ENCODE results near the gene FGD3.
"Not testable (repeated sequence)": the region's sequence is repeated elsewhere in the genome, so short reads cannot be mapped to it uniquely, and the experiment has no call there.

Gene FGD3, protein sequence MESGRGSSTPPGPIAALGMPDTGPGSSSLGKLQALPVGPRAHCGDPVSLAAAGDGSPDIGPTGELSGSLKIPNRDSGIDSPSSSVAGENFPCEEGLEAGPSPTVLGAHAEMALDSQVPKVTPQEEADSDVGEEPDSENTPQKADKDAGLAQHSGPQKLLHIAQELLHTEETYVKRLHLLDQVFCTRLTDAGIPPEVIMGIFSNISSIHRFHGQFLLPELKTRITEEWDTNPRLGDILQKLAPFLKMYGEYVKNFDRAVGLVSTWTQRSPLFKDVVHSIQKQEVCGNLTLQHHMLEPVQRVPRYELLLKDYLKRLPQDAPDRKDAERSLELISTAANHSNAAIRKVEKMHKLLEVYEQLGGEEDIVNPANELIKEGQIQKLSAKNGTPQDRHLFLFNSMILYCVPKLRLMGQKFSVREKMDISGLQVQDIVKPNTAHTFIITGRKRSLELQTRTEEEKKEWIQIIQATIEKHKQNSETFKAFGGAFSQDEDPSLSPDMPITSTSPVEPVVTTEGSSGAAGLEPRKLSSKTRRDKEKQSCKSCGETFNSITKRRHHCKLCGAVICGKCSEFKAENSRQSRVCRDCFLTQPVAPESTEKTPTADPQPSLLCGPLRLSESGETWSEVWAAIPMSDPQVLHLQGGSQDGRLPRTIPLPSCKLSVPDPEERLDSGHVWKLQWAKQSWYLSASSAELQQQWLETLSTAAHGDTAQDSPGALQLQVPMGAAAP

DNA sequence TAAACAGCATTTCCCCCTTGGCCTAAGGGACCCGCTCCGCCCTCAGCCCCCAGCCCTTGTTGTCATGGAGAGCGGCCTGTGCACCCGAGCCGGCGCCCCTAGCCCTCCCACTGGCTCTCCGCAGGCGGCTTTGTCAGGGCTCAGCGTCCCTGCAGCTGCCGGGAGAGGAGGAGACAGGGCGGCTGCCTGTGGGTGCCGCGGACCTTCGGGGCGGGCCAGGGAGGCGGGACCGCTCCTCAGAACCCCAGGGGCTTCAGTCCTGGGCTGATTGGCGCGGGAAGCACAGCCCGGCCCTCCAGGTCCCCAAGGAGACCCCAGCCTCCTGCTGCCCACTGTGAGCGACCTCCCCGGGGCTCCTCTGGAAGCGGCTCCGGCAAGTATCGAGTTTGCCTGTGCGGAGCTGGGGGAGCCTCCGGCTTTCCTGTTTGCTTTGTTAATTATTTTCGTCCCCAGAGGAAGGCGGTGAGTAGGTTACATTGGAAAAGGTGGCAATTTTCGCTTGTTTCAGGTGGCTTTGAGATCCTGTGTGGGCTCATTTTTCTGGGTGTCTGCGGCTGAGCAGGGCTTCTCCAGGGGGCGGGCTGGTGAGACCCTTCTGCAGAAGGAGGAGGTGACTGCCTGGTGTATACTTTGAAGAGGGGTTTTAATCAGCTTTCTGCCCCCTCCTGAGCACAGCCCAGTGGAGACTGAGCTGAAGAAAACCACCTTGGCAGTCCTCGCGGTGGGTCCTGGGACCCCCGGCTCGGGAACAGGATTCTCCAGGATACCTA is at the start of gene FGD3:
Gene FGD3, plus strand, starts transcription at position 256 of the 770 bp plus-strand sequence. CDS start 28,734 bp downstream, outside the sequence.
- DNase-seq (ENCODE audit: low read depth) = no peak

DNA sequence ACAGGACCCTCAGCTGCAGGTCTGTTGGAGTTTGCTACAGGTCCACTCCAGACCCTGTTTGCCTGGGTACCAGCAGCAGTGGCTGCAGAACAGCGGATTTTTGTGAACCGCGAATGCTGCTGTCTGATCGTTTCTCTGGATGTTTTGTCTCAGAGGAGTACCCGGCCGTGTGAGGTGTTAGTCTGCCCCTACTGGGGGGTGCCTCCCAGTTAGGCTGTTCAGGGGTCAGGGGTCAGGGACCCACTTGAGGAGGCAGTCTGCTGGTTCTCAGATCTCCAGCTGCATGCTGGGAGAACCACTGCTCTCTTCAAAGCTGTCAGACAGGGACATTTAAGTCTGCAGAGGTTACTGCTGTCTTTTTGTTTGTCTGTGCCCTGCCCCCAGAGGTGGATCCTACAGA is 42.2 kb upstream of the FGD3 start:
- not testable (repeated sequence) for DNase-seq (ENCODE audit: low read depth)

DNA sequence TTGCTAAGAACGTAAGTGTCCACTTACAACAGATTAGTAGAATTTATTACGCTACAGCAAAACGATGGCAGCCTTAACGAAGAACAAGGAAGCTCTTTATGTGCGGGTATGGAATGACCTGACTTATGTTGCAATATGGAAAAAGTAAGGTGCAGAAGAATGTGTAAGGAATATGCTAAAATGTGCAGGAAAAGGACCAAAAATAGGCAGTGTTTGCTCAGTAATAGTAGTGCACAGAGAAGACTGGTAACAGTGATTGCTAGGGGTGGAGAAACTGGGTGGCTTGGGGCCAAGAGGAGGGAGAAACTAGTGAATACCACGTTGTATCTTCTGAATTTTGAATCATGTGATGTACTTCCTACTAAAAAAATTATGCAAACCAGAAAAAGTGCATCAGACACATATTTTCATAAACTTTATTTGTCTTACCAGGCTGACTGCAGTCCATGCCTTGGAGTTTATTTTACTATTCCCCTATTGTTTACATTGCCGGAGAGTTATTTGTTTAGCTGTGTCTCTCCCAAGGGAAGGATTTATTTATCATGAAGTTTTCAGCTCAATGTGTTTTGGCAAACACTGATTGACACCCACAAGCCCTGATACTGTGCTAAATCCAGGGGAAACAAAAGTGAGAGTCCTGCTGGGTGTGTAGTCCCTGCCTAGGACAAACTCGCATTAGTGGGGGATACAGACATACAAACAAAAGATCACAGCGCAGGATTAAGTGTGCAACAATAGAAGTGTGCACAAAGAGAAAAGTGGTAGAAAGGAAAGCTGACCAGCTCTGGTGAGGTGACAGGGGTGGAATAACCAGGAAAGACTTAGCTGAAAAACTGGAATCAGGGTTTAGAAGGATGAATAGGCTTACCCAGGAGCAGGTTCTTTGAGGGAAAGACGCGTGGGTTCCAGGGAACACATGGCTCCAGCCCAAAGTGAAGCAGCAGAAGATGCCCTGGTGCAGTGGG is 35.5 kb upstream of the FGD3 start:
- DNase-seq (ENCODE audit: low read depth) = no peak

DNA sequence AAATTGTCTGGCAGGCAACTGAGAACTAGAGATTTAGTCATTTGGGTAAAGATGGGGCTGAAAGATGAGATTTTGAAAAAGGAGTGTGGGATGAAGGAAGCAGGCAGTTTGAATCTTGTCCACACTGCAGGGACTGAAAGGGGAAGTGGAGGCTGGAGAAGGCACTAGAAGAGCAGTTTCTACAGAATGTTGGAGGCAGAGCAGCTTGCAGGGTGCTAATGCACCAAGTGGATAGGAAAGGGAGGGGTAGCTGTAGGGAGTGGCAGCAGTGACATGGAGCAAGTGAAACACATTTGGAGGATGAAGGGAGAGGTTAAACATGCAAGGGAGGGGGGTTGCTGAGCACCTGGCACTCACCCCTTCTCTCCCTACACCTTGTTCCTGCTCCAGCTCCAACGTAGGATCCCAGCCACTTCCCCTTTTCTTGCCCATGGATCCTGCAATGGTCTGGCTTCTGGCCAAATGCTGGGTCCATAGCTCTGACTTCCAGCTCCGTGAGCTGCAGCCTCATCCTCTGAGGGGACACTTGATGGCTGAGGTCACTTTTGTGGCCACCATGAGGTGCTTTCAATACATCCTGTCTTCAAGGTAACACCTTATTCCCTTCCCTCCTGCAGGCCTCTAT is 30.0 kb upstream of the FGD3 start:
- DNase-seq (ENCODE audit: low read depth) = no peak

DNA sequence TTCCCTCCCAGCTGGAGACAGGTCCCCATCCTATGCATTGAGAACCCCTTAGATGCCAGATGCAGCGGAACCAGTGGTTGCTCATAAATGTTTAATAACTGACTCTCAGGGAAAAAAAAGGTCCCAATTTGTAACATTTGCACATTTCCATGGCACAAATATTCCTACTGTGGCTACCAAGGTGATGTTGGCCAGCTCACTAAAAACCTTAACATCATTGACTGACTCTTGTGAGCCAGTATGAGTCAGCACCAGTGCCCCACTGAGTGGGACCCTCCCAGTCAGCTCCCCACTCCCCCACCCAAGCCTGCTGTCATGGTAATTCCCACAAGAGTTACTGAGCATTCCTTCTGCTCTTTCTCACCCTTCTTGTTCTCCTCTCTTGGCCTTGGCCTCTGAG is 26.9 kb upstream of the FGD3 start:
- no peak for DNase-seq (ENCODE audit: low read depth)

DNA sequence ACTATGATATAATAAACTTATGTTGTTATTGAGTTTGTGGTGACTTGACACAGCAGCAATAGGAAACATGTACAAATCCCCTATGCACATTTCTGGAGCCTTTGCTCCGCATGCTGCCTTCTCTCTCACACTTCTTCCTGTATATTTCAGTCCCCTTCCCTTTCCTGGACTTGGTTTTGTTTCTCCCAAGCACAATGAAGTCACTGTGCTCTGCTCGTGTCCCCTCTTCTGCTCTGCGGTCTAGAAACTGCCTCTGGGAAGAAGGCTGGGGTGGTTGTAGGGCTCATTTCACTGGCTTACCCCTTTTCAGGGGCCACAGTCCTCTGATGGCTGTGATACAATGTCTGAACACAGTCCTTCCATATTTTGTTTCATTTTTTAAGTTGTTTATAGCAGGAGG is 15.7 kb upstream of the FGD3 start:
- no peak for DNase-seq (ENCODE audit: low read depth)

DNA sequence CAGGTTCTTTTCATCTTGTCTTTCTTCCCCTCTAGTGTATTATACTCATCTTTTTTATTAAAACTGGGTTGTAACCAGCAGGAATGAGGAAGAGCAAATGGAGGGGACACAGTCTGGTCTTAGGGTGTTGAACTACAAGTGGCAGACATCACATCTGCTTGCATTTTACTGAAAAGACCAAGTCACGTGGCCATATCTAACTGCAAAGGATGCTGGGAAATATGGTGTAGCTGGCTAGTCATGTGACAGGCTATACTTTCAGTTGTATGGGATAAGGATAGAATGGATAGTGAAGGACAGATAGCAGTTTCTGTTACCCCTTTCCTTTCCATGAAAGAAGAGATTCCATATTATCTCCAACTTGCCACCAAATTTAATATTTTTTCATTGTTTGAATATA is 13.0 kb upstream of the FGD3 start:
- DNase-seq (ENCODE audit: low read depth) = no peak

DNA sequence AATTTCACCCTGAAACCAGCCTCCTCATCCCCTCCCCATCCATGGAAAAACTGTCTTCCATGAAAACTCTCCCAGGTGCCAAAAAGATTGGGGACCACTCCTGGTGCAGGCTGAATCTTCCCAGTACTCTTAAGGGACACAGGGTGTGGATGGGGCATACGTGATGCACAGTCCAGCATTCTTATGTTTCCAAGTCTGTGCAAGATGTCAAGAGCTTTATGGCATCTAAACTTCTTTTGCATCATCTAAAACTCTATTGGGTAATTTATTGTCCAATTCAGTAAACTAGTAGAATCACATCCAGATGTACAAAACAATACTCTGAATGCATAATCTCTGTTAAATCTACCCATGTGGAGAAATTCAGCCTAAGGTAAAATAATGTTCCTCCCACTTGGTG is 9.3 kb upstream of the FGD3 start:
- DNase-seq (ENCODE audit: low read depth) = no peak

DNA sequence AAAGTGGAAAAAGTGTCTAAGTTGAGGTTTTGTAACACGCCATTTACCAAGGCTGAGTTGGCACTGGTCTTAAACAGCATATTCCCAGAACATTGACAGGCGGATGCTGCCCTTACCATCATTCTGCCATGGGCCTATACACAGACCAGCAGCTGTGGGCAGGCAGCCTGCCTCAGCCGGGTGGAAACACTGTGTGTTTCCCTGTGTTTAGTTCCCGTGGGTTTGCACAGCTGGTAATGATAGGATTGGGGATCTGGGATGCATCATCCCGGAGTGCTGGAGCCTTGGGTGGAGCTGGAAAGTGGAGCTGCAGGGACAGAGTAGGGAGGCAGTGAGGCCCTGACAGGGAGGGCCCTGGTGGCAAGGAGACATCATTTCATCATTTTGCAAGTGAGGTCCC is 5.5 kb upstream of the FGD3 start:
- DNase-seq (ENCODE audit: low read depth) = no peak

DNA sequence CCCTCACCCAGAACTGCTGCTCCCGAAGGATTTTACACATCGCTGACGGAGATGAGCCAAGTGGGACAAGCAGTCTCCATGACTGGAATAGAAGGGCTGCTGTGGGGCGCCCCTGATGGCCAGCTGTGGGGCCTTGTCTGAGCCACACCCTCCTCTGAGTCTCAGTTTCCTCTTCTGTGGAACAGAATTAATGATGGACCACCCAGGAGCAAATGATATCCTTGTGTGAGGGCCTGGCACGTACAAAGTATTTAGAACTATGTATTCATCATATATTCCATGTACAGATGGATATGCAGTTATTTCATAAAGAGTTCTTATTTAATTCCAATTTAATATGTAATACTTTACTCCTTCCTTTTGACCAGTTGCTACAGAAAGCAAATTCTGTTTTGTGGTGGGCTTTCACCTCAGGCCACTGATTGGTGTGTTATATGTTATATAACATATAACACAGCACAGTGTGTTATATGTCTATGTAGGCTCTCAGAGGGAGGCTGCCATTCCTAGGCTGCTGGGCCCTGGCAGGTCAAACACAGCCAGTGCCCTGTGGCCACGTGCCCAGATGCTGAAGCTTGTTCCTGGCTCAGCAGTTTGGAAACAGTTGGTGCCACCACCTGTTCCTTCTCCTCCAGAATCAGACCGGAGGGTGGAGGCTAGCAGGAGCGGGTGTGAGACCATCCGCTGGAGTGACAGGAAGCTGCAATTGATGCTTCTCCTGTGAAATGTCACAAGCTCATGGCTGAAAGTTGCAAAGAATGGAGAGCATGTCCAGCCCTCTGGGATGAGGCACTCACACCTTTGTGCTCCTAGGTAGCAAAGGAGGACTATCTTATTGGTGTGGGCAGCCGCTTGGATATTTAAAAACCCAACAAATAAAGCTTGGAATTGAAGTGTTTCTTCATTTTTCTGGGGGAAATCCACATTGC is 4.4 kb upstream of the FGD3 start:
- no peak for DNase-seq (ENCODE audit: low read depth)

DNA sequence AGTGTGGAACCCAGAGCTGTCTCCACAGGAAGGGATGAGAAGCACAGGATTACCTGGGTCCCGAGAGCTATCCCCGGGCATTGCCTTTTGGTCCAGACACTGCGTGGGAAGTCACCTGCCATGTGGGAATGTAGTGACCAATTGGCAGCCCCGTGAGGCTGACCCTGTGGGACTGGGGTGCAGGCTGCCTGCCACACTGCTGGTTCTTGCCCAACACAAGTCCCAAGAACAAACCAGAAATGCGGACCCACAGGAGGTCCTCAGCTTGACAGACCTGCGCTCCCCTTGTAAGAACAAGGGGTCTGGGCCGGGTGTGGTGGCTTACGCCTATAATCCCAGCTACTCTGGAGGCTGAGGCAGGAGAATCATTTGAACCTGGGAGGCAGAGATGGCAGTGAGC is 2.4 kb upstream of the FGD3 start:
- no peak for DNase-seq (ENCODE audit: low read depth)

DNA sequence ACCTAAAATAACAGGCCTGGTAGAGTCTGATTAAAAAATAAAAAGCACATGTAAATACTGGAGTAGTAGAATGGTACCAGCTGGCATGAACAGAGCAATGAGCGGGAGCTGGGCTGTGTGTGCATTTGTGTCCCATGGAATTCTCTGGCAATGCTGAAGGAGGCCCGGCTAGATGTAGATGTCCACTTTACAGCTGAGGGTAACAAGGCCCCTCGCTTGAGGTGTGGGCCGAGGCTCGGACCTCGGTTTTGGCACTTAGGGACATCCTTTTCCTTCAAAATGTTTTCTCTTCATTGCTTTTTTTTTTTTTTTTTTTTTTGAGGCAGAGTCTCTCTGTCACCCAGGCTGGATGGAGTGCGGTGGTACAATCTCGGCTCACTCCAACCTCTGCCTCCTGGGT is 1.5 kb upstream of the FGD3 start:
- DNase-seq (ENCODE audit: low read depth) = no peak

DNA sequence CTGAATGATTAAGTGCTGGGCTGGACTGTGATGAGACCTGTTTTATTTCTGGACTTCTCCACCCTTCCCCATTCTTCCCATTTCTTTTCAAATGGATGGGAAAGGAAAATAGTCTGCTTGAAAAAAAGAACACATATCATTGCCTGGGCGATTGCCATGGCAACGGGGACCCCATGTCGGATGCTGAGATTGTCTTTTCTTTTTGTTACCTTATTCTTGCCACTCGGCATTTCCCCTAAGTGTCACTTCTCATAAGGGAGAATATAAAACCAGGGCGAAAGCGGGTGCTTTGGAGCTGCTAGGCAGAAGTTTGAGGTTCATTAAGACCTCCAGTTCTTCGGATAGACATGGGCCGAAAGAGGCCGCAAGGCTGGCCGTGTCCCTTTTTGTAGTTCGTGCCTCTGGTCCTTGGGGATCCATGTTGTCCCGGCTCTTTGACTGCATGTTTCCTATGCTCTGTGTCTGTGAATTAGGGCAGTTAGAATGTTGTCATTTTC is 763 bp downstream of the FGD3 start:
- DNase-seq (ENCODE audit: low read depth) = no peak

DNA sequence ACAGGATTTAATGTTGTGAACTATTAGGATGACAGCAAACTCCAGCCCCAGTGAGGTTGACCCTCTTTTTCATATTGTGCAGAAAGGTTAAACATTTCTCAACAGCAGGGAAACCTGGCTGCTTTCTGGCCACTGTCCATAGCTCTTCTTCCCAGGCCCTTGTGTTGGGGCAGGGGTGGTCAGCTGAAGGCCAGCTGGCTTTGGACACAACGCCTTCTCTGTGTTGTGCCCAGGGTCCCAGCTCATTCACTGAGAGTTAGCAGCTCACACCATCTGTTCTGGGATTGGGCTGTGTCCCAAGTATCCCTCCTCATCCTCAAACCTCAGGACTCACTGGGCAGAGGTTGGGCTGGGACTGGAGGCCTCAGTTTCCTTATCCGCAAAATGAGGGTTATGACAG is 1.3 kb downstream of the FGD3 start:
- DNase-seq (ENCODE audit: low read depth) = no peak

DNA sequence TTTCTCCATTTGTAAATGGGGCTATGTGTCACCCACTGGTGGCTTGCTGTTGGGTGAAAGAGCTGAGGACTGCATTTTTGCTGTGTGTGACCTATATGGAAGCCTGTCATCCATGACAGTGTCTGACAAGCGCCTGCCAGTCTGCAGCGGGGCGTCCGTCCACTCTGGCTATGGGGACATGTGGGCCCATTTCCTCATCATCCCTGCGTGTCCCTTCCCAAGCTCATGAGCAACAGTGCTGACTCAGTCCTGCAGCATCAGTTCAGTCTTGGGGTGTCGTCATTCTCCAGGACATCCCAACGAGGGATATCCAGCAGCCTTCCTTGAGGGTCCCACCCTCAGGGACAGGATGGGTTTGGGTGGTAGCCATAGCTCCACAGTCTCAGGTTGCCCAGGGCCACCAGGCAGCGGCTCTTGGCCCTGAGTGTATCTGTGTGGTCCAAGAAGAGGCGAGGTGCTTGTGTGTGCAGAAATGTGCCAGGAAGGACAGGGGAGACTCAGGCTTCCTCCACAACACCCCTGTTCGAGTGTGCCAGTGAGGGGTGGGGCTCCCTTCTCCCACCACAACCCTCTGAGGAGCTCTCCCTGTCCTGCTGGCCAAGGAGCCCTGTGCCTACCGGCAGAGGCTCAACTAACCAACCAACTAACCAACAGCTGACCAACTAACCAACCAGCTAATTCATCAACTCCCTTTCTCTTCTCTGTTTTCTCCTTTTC is 2.1 kb downstream of the FGD3 start:
- no peak for DNase-seq (ENCODE audit: low read depth)

DNA sequence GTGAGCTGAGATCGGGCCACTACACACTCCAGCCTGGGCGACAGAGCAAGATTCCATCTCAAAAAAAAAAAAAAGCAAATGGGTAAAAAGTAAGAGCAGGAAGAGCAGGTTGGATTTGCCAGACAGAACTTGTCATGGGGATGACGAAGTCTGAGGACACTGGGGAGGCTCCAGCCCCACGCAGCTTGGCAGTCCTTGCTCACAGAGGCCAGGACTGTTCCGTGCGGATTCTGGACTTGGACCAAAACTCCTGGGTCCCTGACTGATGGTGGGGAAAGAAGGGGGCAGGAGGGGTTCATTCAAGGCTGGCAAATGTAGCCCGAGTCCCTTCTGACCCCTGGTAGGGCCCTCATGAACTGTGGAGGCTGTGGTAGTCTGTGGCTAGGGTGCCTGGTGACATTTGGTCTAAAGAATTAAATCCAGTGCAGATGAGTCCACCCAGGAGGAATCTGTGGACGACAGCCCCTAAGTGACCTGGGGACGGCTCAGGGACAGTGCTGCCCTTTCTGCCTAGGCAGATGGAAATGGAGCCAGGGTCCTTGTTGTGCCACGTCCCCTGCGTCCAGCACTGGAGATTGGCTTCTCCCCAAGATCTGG is 3.1 kb downstream of the FGD3 start:
- no peak for DNase-seq (ENCODE audit: low read depth)

DNA sequence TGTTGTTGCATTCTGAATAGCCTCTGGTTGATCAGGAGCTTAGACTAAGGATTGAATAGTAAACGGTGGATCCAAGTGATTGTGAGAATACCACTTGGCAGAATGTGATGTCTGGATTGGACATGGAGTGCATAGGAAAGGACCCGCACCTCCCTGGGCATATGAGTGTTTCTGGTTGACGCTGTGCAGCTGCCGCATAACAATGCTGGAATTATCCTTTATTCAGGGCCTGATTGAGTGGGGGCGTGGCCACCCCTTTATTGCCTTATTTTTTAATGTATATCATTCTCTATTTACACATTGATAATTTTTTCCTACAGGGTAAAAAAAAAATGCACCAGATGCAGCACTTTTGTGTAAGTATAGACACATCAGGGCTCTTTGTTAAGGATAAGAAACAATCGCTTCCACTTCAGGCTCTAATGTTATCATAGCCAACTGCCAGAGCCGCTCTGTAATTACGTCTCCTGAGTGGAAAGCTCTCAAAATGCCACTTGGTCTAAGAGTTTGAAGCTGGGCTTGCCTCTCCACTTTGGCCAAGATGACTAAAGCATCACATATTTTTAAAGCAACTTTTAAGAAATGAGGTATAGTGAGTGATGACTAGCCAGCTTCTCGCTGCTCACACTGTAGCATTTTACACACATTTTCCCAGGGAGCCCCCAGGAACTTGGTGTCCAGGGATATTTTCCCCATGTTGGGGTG is 5.7 kb downstream of the FGD3 start:
- no peak for DNase-seq (ENCODE audit: low read depth)
